OCI-LY7 (cell line): Measurements from ENCODE around the gene CYFIP1.

Source experiments
- CTCF ChIP-seq: fragments of 200-600 bp; sonication (generic); conservative IDR thresholded peaks from 2 replicates; pipeline ENCODE4 v1.5.1; 2014; ENCODE audit warnings: mild to moderate bottlenecking, antibody characterized with exemption, low read length, moderate library complexity, mixed read lengths
- EZH2phosphoT487 ChIP-seq: fragments of 200-600 bp; sonication (generic); IDR thresholded peaks from 2 replicates; pipeline ENCODE4 v1.6.1; 2018; ENCODE audit warnings: low read depth, borderline replicate concordance, mild to moderate bottlenecking, mixed run types, antibody characterized with exemption, low read length, moderate library complexity, mixed read lengths

DNA sequence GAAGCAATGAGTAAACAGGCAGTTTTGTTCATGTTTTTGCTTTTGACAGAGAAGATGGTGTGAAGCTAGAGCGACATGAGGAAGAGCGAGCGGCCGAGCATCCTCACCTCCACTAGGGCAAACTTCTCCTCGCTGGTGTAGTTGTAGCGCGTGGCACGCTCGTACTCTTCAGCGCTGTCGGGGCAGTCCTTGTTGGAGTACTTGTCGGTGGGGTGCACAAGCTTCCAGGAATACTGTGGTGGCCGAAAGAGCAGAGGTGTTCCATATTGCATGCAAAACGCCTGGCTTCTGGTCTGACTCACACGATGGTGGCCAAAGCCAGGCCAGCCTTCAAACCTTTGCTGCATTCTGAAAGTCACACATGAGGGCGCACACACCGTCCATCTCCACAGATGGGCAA lies 54.3 kb downstream of the CYFIP1 start:
- TF ChIP-seq CTCF: no peak
- no peak for TF ChIP-seq EZH2phosphoT487
